ENCODE data around the gene AFAP1L2.

Gene AFAP1L2

DNA sequence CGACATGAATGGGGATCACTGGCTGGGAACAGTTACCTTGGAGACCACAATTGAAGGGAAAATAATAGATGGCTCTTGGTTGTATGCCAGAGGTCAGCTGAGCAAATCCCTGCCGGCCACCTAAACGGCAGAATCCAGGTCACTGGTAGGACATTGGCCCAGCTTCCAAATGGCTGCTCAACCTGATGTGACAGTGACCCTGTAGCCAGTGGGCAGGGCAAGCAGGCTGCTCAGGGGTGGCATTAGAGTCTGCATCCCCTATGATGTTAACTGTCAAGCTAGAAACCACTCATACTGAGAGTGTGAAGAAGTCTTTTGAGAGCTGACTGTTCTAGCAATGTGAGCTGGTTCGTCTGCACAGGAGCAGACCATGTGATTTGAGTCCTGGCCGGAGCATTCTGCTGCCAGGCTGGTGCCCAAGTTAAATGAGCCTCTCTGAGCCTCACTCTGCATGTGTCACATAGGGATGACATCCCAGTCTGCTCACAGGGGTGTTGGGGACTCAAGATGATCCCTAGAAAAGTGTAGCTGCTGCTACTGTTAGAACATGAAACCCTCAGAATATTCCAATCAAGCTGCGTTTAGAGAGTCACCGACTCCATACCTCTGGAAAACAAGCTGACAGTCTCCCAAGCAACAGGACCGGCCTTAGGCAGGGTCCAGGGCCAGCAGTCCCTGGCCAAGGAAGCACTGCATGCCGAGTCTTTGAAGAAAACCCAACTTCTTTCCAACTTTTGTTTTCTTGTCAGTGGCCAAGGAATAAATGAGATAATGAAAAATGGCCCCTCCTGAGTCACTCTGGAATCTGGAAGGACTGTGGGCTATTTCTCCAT lies 95.6 kb downstream of the AFAP1L2 start:
- no peak for DNase-seq

DNA sequence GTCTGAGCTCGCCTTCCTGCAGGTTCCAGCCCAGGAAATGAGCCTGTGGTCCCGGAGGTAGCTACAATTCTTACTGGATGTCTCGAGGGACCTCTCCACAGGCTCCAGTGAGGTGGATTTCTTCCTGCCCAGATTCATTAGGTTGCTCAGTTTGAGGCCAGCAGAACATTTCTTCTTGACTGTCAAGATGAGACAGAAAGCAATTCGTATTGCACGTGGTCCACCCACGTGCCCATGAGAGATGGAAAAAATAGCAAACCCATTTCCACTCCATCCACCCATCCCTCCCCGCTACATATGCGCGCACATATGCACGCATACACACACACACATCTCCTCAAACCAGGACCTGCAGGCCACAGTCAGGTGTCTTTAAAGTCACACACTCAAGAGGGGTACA lies 96.6 kb downstream of the AFAP1L2 start:
- no peak for DNase-seq

DNA sequence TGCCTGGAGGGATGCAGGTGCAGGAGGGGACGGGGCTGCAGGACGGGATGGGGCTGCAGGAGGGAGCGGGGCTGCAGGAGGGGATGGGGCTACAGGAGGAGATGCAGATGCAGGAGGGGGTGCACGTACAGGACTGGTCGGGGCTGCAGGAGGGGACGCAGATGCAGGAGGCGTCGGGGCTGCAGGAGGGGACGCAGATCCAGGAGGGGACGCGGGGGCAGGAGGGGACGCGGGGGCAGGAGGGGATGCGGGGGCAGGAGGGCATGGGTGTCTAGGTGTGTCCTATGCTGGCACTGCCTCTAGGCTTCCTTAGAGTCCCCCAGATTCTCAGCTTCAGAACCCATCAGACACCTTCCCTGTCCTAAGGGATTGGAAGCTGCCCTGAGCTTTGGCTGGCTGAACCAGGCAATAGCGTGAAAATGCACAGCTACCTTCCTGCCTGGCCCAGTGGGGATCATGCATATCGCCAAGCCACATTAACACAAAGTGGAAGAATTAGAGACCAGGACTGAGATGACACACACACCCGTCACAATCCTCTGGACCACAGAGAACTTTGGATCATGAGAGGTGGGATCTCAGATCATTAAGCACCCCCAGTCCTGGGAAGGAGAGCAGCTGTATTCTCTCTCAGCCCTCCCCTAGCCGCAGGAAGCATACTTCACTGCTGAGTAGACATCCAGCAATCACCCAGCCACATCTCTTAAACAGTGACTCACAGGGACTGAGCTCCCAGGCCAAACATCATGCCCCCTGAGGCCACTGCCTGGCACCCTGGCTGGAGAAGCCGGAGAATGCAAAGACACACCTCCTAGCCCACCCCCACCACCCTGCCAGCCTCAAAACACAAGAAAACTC lies 98.0 kb downstream of the AFAP1L2 start:
- DNase-seq: no peak

DNA sequence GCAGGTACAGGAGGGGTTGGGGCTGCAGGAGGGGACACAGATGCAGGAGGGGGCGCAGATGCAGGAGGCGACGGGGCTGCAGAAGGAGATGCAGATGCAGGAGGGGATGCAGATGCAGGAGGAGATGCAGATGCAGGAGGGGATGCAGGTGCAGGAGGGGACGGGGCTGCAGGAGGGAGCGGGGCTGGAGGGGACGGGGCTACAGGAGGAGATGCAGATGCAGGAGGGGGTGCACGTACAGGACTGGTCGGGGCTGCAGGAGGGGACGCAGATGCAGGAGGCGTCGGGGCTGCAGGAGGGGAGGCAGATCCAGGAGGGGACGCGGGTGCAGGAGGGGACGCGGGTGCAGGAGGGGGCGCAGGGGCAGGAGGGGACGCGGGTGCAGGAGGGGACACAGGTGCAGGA lies 98.8 kb downstream of the AFAP1L2 start:
- DNase-seq: no peak

DNA sequence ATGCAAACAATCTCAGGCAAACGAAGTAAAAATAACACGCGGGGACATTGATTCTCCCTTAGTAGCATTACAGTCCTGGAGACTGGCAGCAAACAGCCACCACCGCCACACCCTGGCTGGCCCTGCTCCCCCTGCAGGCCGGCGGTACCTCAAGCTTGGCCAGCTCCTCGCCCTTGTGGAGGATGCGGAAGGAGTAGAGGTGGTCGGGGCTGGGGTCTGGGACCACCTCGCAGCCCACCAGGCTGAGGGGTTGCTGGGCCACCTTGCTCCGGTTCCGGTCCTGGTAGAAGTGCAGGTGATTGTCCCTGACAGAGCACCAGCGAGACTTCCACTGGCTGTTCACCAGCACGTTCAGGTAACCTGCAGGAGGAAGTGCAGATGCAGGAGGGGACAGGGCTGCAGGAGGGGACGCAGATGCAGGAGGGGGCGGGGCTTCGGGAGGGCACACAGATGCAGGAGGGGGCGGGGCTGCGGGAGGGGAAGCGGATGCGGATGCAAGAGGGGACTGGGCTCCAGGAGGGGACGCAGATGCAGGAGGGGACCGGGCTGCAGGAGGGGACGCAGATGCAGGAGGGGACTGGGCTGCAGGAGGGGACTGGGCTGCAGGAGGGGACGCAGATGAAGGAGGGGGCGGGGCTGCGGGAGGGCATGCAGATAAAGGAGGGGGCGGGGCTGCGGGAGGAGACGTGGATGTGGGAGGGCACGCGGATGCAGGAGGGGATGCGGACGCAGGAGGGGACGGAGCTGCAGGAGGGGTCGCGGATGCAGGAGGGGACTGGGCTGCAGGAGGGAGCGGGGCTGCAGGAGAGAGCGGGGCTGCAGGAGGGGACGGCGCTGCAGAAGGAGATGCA lies 99.5 kb downstream of the AFAP1L2 start:
- DNase-seq: peak; percentile 77

DNA sequence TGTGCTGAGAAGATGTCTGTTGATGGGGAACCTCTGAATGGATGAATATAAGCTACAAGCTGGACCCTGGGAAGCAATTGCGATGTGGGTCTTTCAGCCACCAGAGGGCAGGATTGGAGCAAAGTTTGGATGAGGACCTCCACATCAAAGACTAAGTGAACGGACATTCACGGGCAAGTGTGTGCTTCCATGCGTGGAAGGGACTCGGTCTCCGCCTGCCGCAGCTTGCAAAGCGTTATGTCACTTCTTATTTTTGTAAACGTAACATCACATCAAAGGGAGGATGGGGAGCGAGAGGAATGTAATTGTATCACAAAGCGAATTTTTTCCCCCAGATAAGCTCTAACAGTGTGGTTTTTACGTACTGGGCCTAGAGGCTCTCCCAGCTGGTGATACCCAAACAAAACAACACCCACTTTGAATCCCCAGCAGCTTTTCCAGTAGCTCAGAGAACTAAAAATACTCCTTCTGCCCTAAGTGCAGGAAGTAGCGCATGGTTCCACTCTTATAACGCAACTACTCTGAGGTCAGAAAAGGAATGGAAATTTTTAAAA lies 100.2 kb downstream of the AFAP1L2 start:
- peak; percentile 87 for DNase-seq

DNA sequence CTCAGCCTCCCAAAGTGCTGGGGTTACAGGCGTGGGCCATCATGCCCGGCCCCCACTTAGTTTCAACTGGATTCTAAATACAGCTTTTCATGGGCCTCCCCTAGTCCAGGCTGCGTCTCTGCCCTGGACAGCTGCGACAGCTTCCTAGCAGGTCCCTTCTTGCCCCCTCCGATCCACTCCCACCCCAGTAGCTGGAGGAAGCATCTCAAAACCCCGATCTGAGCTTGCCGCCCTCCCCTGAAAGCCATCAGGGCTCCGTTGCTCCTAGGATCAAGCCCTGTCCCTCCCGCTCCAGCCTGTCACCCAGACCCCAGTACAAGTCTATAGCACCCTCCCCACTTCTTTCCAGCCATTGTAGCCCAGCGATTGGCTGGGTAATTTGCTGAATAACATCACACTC lies 100.7 kb downstream of the AFAP1L2 start:
- no peak for DNase-seq

DNA sequence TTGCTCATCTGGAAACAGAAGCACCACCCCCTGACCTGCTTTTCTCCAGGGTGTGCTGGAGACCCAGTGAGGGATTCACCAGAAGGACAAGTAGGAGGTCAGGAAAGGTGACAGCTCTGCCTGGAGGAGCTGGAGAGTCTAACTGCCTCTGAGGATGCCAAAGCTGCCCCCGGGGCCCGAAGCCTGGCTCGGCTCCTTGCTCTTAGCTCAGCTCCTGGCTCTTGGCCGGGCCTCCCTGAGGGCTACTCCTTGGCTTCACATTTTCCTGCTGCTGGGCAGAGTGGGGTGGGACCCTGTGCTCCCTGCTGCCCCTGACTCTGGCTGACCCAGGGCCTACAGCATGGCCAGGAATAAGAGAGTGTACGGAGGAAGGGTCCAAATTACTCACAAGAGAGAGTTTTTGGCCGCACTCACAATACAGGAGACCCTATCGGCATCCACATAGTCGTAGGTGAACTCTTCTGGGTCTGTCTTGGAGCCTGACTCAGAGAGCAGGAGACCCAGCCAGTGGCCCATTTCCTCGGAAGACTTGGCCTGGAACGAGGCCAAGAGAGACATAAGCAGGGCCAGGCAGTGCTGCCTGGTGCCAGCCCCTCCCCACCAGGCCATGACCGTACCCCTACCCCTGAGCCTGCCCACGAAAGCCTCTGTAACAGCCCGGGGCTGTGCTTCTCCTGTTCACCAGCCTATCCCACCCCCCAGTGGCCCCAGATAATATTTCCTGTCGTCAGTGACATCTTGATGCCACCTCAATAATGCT lies 102.2 kb downstream of the AFAP1L2 start:
- DNase-seq: no peak

DNA sequence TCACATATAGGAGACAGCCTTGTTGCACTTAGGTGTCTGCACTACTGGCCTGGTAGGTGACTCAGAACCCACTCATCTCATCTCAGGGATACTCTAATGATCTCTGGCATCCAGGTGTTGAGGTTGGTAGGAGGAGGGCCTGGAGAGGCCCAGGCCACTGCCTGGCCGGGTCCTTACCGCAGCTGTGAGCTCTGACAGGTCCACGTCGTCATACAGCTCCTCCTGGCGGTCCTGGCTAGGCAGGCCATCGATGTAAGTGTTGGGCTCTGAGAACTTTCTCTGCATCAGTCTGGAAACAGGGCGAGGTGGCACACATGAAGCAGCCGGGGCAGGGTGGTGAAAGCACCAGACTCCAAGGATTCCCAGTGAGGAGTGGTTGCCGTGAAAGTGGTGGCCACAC lies 103.1 kb downstream of the AFAP1L2 start:
- DNase-seq: no peak

DNA sequence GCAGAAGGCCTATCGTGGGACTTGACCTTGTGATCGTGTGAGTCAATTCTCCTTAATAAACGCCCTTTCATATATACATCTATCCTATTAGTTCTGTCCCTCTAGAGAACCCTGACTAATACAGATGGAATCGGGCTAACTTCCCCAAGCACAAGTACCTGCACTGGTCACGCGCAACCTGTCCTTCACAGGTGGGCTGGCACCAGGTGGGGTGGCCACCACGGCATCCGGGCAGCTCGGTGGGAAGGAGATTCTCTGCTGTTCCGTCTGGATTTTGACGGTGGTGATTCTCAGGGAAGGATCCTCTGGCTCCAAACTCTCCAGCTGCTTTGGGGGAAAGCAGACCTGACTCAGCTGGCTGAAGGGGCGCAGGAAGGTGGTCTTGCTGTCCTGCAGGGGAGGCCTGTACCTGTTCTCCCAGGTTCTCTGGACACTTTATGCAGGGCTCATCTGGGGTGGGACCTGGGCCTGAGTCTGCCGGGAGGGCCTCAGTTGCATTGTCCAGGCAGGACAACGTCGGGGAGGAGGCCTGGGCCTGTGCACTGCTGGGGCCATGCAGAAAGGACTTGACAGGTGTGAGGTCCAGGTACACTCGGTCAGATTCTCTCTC lies 104.2 kb downstream of the AFAP1L2 start:
- no peak for DNase-seq

DNA sequence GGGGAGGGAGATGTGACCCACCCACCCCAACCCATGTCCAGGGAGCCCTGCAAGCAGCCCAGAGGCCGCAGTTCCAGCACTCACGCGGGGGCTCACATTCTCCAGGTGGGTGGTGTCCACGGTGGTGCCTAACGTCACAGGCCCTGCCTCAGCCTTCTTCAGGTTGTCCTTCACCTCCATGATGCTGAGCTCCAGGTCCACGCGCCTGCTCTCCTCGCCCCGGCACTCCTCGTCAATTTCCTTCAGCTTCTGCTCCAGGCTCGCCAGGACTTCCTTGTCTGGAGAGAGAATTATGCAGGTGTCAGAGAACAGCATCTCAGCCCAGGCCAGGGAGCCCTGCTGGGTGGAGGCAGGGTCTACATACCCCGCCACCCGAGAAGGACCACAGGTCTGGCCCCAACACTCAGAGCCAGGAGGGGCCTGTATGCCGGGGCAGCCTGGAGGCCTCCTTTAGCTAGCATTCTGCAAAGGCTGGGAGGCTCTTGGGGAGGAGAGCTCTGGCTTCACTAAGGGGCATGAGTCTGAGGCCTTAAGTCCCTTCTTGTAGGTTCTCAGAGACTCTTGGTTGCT lies 107.1 kb downstream of the AFAP1L2 start:
- no peak for DNase-seq

DNA sequence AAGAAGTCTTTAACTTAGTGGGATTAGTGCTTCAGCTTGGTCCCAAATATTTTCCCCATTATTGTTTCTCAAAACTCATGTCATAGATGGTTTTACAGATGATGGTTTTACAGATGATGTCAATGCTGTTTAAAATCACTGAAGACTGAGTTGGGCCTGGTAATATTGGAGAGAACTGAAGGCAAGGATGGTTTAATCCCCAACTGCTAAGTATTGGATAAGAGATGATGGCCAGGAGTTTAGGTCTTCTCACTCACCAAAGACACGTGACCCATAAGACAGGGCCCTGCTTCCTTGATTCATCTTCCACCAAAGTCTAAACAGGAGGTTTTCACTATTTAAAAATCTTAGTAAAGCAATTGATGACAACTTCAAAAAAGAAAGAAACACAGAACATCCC lies 108.9 kb downstream of the AFAP1L2 start:
- no peak for DNase-seq

DNA sequence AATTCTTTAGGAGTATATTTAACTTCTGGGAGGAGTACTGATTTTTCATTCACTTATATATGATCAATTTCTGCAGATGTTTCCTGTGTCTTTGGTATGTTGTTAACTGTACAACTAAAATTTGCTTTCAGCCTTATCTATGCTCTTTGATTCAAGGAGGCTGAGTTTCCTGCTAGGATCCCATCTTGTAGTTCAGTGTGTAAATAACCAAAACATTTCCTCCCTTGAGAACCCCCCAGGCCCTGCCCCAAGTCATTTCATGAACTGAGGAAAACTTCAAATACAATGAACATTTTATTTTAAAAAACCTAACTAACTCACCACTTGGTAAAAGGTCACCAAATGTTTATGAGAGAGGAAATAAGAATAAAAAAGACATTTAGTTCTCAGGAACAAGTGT lies 109.8 kb downstream of the AFAP1L2 start:
- DNase-seq: no peak

DNA sequence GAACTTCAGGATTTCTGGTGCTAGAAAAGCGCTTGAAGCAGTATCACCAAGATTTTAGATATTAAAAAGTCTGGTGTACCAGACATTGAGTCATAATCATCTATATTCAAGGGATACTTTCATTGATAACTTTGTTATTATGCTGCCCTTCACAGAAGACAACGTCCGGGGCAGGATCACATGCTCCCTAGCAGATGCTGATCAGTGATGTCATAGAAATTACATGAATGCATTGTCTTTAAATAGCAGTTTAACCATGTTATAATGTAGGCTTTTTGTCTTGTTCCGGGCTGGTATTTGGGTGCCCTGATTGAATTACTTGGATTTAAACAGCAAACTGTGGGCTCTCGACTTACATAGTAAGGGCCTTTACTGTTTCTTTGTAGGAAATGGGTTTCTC lies 111.2 kb downstream of the AFAP1L2 start:
- DNase-seq: no peak

DNA sequence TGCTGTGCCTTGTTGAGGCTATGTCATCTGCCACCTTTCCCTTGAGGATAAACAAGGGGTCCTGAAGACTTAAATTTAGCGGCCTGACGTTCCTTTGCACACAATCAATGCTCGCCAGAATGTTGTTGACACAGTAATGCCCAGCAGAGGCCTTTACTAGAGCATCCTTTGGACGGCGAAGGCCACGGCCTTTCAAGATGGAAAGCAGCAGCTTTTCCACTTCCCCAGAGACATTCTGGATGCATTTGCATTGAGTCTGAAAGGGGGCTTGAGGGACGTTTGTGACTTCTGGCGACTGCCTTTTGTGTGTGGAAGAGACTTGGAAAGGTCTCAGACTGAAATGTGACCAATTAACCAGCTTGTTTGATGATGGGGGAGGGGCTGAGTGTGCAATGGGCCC lies 112.8 kb downstream of the AFAP1L2 start:
- no peak for DNase-seq

DNA sequence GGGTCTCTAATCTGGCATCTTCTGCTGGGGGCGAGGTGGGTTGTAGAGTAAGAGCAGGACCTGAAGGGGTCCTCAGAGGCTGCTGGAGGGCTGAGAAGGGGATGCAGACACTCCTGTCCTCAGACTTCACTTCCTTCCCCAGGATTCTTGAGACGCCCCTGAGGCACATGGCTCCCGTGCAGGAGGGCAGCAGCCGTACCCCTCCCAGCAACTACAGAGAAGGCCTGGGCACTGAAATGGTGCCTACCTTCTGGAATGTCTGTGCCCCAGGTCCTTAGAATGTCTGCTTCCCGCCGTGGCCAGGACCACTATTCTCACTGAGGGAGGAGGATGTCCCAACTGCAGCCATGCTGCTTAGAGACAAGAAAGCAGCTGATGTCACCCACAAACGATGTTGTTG lies 113.2 kb downstream of the AFAP1L2 start:
- DNase-seq: no peak

DNA sequence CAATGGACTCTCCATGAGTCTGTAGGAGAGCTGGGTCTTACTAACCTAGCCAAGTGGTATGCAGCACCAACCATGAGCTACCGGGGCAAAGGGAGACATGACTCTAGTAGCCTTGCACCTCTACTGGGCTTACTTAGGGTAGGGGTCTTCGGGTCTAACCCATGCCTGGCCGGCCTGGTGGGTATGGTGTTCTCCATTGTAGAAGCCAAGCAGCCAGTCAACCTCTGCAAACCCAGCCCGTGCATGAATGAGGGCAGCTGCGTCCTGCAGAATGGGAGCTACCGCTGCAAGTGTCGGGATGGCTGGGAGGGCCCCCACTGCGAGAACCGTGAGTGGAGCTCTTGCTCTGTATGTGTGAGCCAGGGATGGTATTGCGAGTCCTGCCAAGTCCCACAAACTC lies 114.3 kb downstream of the AFAP1L2 start:
- DNase-seq: no peak

DNA sequence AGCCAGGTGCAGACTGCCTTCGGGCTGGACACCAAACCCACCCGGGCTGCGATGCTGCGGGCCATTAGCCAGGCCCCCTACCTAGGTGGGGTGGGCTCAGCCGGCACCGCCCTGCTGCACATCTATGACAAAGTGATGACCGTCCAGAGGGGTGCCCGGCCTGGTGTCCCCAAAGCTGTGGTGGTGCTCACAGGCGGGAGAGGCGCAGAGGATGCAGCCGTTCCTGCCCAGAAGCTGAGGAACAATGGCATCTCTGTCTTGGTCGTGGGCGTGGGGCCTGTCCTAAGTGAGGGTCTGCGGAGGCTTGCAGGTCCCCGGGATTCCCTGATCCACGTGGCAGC lies 115.2 kb downstream of the AFAP1L2 start:
- no peak for DNase-seq

DNA sequence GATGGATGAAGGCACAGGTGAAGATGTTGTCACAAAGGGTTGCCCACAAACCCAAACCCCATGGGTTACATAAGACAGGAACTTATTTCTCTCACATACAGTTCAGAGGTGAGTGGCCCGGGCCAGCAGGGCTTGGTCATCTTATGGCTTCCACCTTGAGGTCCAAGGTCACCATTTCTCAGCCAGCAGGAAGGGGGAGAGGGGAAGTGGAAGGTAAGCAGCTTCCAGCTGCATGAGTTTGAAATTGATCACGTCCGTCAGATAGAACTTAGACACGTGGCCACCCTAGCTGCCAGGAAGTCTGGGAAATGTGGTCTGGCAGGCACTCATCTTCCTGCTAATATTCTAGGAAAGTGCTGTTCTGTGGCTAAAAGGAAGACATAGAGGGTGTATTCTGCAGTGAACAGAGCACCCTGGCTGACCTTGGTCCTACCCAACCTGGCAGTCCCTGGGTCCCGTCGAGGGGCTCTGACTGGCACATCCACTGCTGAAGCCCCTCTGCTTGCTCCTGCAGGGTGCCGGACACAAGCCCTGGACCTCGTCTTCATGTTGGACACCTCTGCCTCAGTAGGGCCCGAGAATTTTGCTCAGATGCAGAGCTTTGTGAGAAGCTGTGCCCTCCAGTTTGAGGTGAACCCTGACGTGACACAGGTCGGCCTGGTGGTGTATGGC lies 115.7 kb downstream of the AFAP1L2 start:
- no peak for DNase-seq

DNA sequence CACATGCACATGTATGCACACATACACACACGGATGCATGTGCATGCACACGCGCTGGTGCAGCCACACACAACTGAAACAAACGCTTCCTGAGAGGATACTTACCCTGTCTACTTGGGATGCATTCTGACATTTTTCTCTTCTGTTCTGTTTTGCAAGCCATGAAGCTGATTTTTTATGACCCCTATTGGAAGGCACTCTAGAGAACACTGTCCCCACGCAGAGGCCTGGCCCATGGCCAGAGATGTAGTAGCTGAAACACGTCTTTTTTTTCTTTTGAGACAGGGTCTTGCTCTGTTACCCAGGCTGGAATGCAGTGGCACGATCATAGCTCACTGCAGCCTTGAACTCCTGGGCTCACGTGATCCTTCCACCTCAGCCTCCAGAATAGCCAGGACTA lies 117.4 kb downstream of the AFAP1L2 start:
- DNase-seq: no peak

DNA sequence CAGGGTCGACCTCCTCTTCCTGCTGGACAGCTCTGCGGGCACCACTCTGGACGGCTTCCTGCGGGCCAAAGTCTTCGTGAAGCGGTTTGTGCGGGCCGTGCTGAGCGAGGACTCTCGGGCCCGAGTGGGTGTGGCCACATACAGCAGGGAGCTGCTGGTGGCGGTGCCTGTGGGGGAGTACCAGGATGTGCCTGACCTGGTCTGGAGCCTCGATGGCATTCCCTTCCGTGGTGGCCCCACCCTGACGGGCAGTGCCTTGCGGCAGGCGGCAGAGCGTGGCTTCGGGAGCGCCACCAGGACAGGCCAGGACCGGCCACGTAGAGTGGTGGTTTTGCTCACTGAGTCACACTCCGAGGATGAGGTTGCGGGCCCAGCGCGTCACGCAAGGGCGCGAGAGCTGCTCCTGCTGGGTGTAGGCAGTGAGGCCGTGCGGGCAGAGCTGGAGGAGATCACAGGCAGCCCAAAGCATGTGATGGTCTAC lies 118.3 kb downstream of the AFAP1L2 start:
- DNase-seq: no peak

Data from stimulated activated CD8-positive, alpha-beta memory T cell treated with anti-CD3 and anti-CD28 coated beads, Interleukin-4, amount 100 ng/mL, for 48 hours (primary cell).